ENCODE data around the gene SLC6A7. TPM values are rescaled to one million over a fixed set of nuclear protein-coding genes. Genes with fewer than 3 reads are reported as not detected.

SLC6A7 gene
- total and polyA plus RNA-seq, 2 experiments from 2014 or later, result not detected

- Histone ChIP-seq H3K4me3 (no peak overlapping the region), H3K27ac (no peak overlapping the region), H3K9me3 (ENCODE audit: low read depth) (no peaks in the 10 kb centered on the region), H3K36me3 (no peaks in the 10 kb centered on the region), H3K27me3 (peaks cover 29% of the 10 kb centered on the region), H3K4me1 (ENCODE audit: low read depth) (no peaks in the 10 kb centered on the region)
- TF ChIP-seq, protein P1, sequence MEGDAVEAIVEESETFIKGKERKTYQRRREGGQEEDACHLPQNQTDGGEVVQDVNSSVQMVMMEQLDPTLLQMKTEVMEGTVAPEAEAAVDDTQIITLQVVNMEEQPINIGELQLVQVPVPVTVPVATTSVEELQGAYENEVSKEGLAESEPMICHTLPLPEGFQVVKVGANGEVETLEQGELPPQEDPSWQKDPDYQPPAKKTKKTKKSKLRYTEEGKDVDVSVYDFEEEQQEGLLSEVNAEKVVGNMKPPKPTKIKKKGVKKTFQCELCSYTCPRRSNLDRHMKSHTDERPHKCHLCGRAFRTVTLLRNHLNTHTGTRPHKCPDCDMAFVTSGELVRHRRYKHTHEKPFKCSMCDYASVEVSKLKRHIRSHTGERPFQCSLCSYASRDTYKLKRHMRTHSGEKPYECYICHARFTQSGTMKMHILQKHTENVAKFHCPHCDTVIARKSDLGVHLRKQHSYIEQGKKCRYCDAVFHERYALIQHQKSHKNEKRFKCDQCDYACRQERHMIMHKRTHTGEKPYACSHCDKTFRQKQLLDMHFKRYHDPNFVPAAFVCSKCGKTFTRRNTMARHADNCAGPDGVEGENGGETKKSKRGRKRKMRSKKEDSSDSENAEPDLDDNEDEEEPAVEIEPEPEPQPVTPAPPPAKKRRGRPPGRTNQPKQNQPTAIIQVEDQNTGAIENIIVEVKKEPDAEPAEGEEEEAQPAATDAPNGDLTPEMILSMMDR (IDR thresholded peaks at IDR 0.05; ENCODE audit: low read depth, low read length), result no peak
- DNase-seq (ENCODE audit: low read depth in 1 of 2, low spot score in 1 of 2), result no peak
Measured at GRCh38 chr5:150196514-150196913, 6.7 kb downstream of the SLC6A7 start.

DNA sequence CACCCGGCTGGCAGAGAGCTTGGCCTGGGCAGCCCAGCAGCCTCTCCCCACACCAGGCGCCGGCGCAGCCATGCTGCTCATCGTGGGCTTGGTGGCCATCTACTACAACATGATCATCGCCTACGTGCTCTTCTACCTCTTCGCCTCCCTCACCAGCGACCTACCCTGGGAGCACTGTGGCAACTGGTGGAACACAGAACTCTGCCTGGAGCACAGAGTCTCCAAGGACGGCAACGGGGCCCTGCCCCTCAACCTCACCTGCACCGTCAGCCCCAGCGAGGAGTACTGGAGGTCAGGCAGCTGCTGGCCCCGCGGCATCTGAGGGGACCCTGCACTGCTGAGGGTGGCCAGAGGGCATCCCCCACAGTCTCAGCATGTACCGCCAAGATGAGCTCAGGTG lies 7.1 kb downstream of the SLC6A7 start:
- H3K9me3 ChIP-seq (ENCODE audit: low read depth), result no peaks in the 10 kb centered on the region
- H3K27me3 ChIP-seq, result peaks cover 27% of the 10 kb centered on the region
- no peak for DNase-seq (ENCODE audit: low read depth in 1 of 2, low spot score in 1 of 2)
- TF ChIP-seq, protein P1 (IDR thresholded peaks at IDR 0.05; ENCODE audit: low read depth, low read length), result no peak
- no peaks in the 10 kb centered on the region for H3K36me3 ChIP-seq
- no peak overlapping the region for H3K27ac ChIP-seq
- no peak overlapping the region for H3K4me3 ChIP-seq
- H3K4me1 ChIP-seq (ENCODE audit: low read depth), result no peaks in the 10 kb centered on the region

DNA sequence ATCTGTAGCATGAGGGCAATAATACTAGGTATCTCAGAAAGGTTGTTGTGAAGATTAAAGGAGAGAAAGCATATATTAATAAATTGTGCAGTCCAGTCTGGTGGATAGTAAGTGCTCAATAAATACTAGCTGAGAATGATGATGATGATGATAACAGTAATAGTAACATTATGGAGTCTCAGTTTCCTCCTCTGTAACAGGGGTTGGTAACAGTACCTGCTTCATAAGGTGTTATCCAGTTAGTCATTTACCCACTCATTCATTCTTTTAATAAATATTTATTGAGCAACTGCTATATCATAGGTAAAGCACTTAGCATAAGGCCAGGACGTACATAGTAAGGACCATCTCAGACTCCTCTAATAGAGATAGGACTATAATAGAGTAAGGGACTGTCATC lies 7.6 kb downstream of the SLC6A7 start:
- Histone ChIP-seq H3K4me1 (ENCODE audit: low read depth) (no peaks in the 10 kb centered on the region), H3K27me3 (peaks cover 23% of the 10 kb centered on the region), H3K27ac (no peak overlapping the region), H3K36me3 (no peaks in the 10 kb centered on the region), H3K9me3 (ENCODE audit: low read depth) (no peaks in the 10 kb centered on the region), H3K4me3 (no peak overlapping the region)
- no peak for DNase-seq (ENCODE audit: low read depth in 1 of 2, low spot score in 1 of 2)
- TF ChIP-seq, protein P1 (IDR thresholded peaks at IDR 0.05; ENCODE audit: low read depth, low read length), result no peak

DNA sequence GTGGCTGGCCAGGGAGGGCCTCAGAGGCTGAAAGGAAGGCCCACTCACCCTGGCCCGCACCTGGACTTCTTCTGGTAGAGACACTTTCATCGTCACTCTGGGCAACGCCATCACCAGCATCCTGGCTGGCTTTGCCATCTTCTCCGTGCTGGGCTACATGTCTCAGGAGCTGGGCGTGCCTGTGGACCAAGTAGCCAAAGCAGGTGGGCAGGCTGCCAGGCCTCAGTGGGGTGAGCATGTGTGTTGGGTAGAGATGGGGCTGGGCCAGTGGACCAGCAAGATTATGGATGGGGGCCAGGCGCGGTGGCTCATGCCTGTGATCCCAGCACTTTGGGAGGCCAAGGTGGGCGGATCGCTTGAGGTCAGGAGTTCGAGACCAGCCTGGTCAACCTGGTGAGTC lies 12.6 kb downstream of the SLC6A7 start:
- Histone ChIP-seq H3K36me3 (no peaks in the 10 kb centered on the region), H3K9me3 (ENCODE audit: low read depth) (no peaks in the 10 kb centered on the region)
- no peak for DNase-seq (ENCODE audit: low read depth in 1 of 2, low spot score in 1 of 2)

GRCh38 chr5:150203832-150204589 lies 14.1 kb downstream of the SLC6A7 start:
- Histone ChIP-seq H3K4me1 (ENCODE audit: low read depth) (peaks cover 5% of the 10 kb centered on the region), H3K4me3 (no peak overlapping the region), H3K9me3 (ENCODE audit: low read depth) (no peaks in the 10 kb centered on the region), H3K27me3 (peaks cover 14% of the 10 kb centered on the region), H3K27ac (no peak overlapping the region), H3K36me3 (no peaks in the 10 kb centered on the region)
- no peak for DNase-seq (ENCODE audit: low read depth in 1 of 2, low spot score in 1 of 2)
- TF ChIP-seq, protein P1 (IDR thresholded peaks at IDR 0.05; ENCODE audit: low read depth, low read length), result no peak

More for the DNA sequence above, 12.6 kb downstream of the SLC6A7 start:
- H3K4me1 ChIP-seq (ENCODE audit: low read depth), result peaks cover 5% of the 10 kb centered on the region
- H3K27me3 ChIP-seq, result peaks cover 16% of the 10 kb centered on the region
- no peak overlapping the region for H3K27ac ChIP-seq
- no peak overlapping the region for H3K4me3 ChIP-seq
- TF ChIP-seq, protein P1 (IDR thresholded peaks at IDR 0.05; ENCODE audit: low read depth, low read length), result no peak

Data from cardiac muscle cell (in vitro differentiated cells and primary cell).